ENCODE results near the gene PRR32. TPM values are rescaled to one million over a fixed set of nuclear protein-coding genes. Genes with fewer than 3 reads are reported as not detected.
"Not testable (repeated sequence)": the region's sequence is repeated elsewhere in the genome, so short reads cannot be mapped to it uniquely, and the experiment has no call there.

Gene PRR32, protein sequence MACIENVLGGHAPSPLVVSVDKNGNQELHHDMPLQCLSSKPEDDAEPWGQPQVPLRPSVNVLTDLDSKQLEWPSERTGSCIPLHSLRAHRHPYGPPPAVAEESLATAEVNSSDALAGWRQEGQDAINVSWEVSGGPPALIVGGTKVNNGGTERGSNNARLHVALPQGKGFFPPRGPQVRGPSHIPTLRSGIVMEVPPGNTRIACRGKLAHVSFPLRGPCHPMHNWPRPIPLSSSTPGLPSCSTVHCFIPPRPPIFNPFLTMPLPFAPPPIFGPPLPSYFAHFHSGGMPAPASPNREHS
- total RNA-seq (not detected), polyA plus RNA-seq (not detected)

DNA sequence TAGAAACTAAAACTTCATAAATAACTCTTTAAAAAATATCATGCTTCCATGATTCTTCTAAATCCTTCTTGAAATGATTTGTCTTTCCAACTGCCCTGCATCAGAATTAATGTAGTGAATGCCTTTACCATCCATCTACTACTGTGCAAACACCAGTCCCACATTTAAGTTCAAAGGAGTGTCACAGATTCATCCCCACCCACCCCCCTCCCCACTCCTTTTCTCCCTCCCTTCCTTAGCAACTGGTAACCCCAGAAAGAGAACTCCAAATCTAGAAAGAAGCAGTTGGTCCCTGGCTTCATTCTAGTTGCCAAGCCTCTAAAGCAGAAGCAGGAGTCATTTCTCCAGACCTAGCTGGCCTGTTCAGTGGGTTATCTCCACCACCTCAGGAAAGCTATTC, at the start of gene PRR32:
PRR32 (plus strand) TSS at position 301 of the 400 bp plus-strand sequence. CDS start 115 bp downstream, outside the sequence.
- DNase-seq (no peak), ATAC-seq (no peak), FAIRE-seq (no peak)
- Histone ChIP-seq H3K4me3 (no peak within 1 kb of the TSS), H3K27me3 (peaks cover 0 to 3% (median 0%) of the 10 kb centered on the region in 4 donors), H3K36me3 (no peaks in the 10 kb centered on the region), H3K4me1 (no peaks in the 10 kb centered on the region), H3K9me3 (no peaks in the 10 kb centered on the region), H3K27ac (no peak within 1 kb of the TSS)
- intact Hi-C loops (cut with DNase I): no loop called here
- TF ChIP-seq, protein P1, sequence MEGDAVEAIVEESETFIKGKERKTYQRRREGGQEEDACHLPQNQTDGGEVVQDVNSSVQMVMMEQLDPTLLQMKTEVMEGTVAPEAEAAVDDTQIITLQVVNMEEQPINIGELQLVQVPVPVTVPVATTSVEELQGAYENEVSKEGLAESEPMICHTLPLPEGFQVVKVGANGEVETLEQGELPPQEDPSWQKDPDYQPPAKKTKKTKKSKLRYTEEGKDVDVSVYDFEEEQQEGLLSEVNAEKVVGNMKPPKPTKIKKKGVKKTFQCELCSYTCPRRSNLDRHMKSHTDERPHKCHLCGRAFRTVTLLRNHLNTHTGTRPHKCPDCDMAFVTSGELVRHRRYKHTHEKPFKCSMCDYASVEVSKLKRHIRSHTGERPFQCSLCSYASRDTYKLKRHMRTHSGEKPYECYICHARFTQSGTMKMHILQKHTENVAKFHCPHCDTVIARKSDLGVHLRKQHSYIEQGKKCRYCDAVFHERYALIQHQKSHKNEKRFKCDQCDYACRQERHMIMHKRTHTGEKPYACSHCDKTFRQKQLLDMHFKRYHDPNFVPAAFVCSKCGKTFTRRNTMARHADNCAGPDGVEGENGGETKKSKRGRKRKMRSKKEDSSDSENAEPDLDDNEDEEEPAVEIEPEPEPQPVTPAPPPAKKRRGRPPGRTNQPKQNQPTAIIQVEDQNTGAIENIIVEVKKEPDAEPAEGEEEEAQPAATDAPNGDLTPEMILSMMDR (IDR thresholded peaks at IDR 0.05): no peak

DNA sequence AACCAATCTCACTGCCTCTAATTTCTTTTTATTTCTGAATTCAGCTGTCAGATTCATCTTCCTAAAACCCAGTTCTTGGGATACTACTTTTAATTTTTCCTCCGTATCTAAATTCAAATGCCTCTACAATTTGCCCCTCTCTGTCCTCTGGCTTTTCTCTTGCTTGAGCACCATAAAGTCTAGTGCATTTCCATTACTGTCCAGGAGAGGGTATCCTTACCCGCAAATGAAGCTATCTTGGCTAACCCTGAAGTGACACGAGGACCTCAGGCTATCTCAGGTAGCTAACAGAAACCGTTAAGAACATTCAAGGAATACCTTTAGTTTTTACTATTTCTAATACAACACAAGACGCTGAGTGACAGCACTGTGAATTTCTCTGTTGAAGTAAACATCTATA, 49.4 kb upstream of the PRR32 start:
- DNase-seq (peak in 1 of 6 donors; percentile 9), FAIRE-seq (peak; percentile 75), ATAC-seq (peak in 3 of 4 donors; percentile 72 to 80 (median 73))
- WGBS, 2 donors: 5 to 9% methylated on average over 5 of the region's 5 CpGs
- no peak overlapping the region for H3K27ac ChIP-seq
- H3K27me3 ChIP-seq: no peaks in the 10 kb centered on the region
- TF ChIP-seq, protein P1 (IDR thresholded peaks at IDR 0.05): peak; percentile 7 to 44 (median 30)
- H3K36me3 ChIP-seq: no peaks in the 10 kb centered on the region
- no peaks in the 10 kb centered on the region for H3K4me1 ChIP-seq
- no peaks in the 10 kb centered on the region for H3K9me3 ChIP-seq
- H3K4me3 ChIP-seq: no peak overlapping the region
- intact Hi-C loops (cut with DNase I): no loop called here

DNA sequence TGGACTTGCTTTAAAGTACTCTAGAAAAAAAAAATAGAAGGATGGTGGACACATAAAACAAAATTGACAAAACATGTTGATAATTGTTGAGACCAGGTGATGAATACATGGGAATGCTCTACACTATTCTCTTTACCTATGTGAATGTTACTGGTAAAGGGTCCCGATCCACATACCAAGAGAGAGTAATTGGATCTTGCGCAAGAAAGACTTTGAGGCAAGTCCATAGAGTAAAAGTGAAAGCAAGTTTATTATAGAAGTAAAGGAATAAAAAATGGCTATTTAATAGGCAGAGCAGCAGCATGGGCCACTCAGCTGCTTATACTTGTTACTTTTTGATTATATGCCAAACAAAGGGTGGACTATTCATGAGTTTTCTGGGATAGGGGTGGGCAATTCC, 34.0 kb upstream of the PRR32 start:
- Histone ChIP-seq H3K27ac (no peak overlapping the region), H3K27me3 (peaks cover 0 to 6% (median 0%) of the 10 kb centered on the region in 4 donors), H3K4me3 (no peak overlapping the region), H3K9me3 (no peaks in the 10 kb centered on the region), H3K36me3 (no peaks in the 10 kb centered on the region), H3K4me1 (no peaks in the 10 kb centered on the region)
- ATAC-seq (no peak), FAIRE-seq (no peak), DNase-seq (no peak)
- intact Hi-C loops (cut with DNase I): no loop called here
- TF ChIP-seq, protein P1 (IDR thresholded peaks at IDR 0.05): no peak
- 86 to 90% methylated on average over 2 of the region's 2 CpGs for WGBS, 2 donors

DNA sequence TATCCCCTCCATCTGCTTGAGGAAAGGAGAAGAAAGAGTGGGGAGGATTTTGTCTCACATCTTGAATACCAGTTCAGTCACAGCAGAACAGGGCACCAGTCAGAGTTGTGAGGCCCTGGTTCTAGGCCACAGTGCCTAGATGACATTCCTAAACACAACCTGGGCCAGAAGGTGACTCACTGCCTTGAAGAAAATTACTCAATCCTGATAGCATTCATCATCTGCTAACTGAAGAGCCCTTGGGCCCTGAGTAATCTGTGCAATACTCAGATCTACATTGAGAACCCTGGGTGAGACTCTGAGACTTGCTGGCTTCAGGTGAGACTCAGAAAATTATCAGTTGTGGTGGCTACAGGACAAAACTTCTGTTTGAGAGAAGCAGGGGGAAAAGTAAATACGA, 20.5 kb upstream of the PRR32 start:
- Histone ChIP-seq H3K27me3 (peaks cover 0 to 6% (median 1%) of the 10 kb centered on the region in 4 donors), H3K9me3 (no peaks in the 10 kb centered on the region), H3K4me1 (no peaks in the 10 kb centered on the region), H3K4me3 (no peak overlapping the region), H3K27ac (no peak overlapping the region), H3K36me3 (no peaks in the 10 kb centered on the region)
- WGBS, 2 donors: 28 to 39% methylated on average over 1 of the region's 1 CpG
- FAIRE-seq: no peak
- ATAC-seq: no peak
- intact Hi-C loops (cut with DNase I): no loop called here
- TF ChIP-seq, protein P1 (IDR thresholded peaks at IDR 0.05): no peak
- DNase-seq: no peak

DNA sequence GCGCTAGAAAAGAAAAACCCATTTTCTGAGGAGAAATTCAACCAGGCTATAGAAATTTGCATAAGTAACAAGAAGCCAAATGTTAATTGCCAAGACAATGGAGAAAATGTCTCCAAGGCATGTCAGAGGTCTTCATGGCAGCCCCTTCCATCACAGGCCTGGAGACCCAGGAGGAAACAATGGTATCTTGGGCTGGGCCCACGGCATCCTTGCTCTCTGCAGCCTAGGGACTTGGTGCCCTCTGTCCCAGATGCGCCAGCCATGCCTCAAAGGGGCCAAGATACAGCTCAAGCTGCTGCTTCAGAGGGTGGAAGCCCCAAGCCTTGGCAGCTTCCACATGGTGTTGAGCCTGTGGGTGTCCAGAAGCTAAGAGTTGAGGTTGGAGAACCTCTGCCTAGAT, 12.7 kb upstream of the PRR32 start:
- DNase-seq; H3K4me3 ChIP-seq; H3K9me3 ChIP-seq; H3K27me3 ChIP-seq; H3K4me1 ChIP-seq; intact Hi-C loops (cut with DNase I); H3K36me3 ChIP-seq; H3K27ac ChIP-seq; FAIRE-seq; ATAC-seq: not testable (repeated sequence)
- 62 to 63% methylated on average over 3 of the region's 3 CpGs for WGBS, 2 donors
